ENCODE measurements around the gene CFAP210.
A peak's percentile ranks its signal among the peaks of the same experiment; 100 is the strongest.
"Not testable (repeated sequence)": the region's sequence is repeated elsewhere in the genome, so short reads cannot be mapped to it uniquely, and the experiment has no call there.

The CFAP210 gene

DNA sequence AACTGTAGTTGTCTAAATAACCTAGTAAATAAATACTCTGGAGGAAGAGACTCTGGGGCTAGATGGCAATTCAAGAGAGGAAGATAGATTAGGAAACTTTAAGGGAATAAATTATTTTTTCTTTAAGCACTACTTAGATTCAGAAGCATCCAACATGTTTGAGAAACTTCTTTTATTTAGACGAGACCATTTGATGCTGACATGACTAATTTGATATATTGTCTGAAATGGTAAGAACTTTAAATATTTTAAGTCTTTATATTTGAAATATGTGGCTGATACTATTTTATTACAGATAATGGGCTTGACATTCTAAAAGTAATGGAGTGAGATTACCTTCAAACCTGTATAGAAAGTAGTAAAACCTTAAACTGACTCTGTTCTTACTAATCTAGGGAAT is 73.7 kb downstream of the CFAP210 start:
- TF ChIP-seq GLIS2 (tag by site-specific recombination; IDR thresholded peaks at IDR 0.05), result no peak
- TF ChIP-seq ZNF555 (tag by site-specific recombination; conservative IDR thresholded peaks at IDR 0.05), result no peak
- H3K4me1 ChIP-seq (ENCODE audit: control insufficient read depth, insufficient read depth, low read length), result no peaks in the 10 kb centered on the region
- CTCF ChIA-PET, result interaction anchor here (0.6 kb wide), 1 partner anchor 307 kb away, joined by 4 read pairs; no protein-coding TSS in a partner anchor
- POLR2A ChIA-PET, result no interaction called here
- H3K27ac ChIP-seq (ENCODE audit: extremely low read depth, low read depth, low read length), result no peak overlapping the region
- no peaks in the 10 kb centered on the region for H3K9me3 ChIP-seq (ENCODE audit: control insufficient read depth, insufficient read depth, low read depth, low read length)
- H3K36me3 ChIP-seq (ENCODE audit: control insufficient read depth in 2 of 2, insufficient read depth in 1 of 2, low read length in 2 of 2), result peaks cover 13 to 53% of the 10 kb centered on the region in 2 experiments
- no peak overlapping the region for H3K4me3 ChIP-seq (ENCODE audit: low read depth, low read length)

DNA sequence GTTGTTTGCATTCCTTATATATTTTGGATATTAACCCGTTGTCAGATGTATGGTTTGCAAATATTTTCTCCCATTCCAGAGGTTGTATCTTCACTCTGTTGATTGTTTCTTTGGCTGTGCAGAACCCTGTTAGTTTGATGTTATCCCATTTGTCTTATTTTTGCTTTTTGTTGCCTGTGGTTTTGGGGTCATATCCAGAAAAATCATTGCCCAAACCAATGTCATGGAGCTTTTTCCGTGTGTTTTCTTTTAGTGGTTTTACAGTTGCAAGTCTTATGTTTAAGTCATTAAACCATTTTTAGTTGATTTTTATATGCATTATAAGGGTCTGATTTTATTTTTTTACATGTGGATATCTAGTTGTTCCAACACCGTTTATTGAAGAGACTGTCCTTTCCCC is 74.3 kb downstream of the CFAP210 start:
- CTCF ChIA-PET, result interaction anchor here (0.6 kb wide), 1 partner anchor 306 kb away, joined by 4 read pairs; no protein-coding TSS in a partner anchor
- POLR2A ChIA-PET, result no interaction called here
- TF ChIP-seq ZNF239 (tag by site-specific recombination; IDR thresholded peaks at IDR 0.05) (no peak), GLI4 (tag by site-specific recombination; IDR thresholded peaks at IDR 0.05) (no peak), KLF7 (tag by site-specific recombination; IDR thresholded peaks at IDR 0.05; ENCODE audit: borderline replicate concordance) (no peak), ZNF530 (tag by site-specific recombination; IDR thresholded peaks at IDR 0.05; ENCODE audit: low read depth) (no peak), GLIS2 (tag by site-specific recombination; IDR thresholded peaks at IDR 0.05) (no peak), ZNF366 (tag by site-specific recombination; conservative IDR thresholded peaks at IDR 0.05) (no peak), ZBTB17 (tag by site-specific recombination; IDR thresholded peaks at IDR 0.05) (no peak)
- TF ChIP-seq, protein P1, sequence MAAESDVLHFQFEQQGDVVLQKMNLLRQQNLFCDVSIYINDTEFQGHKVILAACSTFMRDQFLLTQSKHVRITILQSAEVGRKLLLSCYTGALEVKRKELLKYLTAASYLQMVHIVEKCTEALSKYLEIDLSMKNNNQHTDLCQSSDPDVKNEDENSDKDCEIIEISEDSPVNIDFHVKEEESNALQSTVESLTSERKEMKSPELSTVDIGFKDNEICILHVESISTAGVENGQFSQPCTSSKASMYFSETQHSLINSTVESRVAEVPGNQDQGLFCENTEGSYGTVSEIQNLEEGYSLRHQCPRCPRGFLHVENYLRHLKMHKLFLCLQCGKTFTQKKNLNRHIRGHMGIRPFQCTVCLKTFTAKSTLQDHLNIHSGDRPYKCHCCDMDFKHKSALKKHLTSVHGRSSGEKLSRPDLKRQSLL (tag by site-specific recombination; IDR thresholded peaks at IDR 0.05), result no peak
- TF ChIP-seq, protein P2, sequence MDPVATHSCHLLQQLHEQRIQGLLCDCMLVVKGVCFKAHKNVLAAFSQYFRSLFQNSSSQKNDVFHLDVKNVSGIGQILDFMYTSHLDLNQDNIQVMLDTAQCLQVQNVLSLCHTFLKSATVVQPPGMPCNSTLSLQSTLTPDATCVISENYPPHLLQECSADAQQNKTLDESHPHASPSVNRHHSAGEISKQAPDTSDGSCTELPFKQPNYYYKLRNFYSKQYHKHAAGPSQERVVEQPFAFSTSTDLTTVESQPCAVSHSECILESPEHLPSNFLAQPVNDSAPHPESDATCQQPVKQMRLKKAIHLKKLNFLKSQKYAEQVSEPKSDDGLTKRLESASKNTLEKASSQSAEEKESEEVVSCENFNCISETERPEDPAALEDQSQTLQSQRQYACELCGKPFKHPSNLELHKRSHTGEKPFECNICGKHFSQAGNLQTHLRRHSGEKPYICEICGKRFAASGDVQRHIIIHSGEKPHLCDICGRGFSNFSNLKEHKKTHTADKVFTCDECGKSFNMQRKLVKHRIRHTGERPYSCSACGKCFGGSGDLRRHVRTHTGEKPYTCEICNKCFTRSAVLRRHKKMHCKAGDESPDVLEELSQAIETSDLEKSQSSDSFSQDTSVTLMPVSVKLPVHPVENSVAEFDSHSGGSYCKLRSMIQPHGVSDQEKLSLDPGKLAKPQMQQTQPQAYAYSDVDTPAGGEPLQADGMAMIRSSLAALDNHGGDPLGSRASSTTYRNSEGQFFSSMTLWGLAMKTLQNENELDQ (tag by site-specific recombination; IDR thresholded peaks at IDR 0.05; ENCODE audit: low read depth), result no peak
- H3K9me3 ChIP-seq (ENCODE audit: control insufficient read depth, insufficient read depth, low read depth, low read length), result no peaks in the 10 kb centered on the region
- H3K27ac ChIP-seq (ENCODE audit: extremely low read depth, low read depth, low read length), result no peak overlapping the region
- no peaks in the 10 kb centered on the region for H3K4me1 ChIP-seq (ENCODE audit: control insufficient read depth, insufficient read depth, low read length)
- H3K36me3 ChIP-seq (ENCODE audit: control insufficient read depth in 2 of 2, insufficient read depth in 1 of 2, low read length in 2 of 2), result peaks cover 19 to 55% of the 10 kb centered on the region in 2 experiments
- H3K4me3 ChIP-seq (ENCODE audit: low read depth, low read length), result no peak overlapping the region

DNA sequence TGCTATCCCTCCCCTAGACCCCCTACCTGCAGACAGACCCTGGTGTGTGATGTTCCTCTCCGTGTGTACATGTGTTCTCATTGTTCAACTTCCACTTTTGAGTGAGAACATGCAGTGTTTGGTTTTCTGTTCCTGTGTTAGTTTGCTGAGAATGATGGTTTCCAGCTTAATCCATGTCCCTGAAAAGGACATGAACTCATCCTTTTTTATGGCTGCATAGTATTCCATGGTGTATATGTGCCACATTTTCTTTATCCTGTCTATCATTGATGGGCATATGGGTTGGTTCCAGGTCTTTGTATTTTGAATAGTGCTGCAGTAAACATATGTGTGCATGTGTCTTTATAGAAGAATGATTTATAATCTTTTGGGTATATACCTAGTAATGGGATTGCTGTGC is 78.2 kb downstream of the CFAP210 start:
- H3K27ac ChIP-seq (ENCODE audit: extremely low read depth, low read depth, low read length); CTCF ChIA-PET; H3K4me3 ChIP-seq (ENCODE audit: low read depth, low read length); H3K9me3 ChIP-seq (ENCODE audit: control insufficient read depth, insufficient read depth, low read depth, low read length); POLR2A ChIA-PET; H3K4me1 ChIP-seq (ENCODE audit: control insufficient read depth, insufficient read depth, low read length): not testable (repeated sequence)
- TF ChIP-seq, protein P3, sequence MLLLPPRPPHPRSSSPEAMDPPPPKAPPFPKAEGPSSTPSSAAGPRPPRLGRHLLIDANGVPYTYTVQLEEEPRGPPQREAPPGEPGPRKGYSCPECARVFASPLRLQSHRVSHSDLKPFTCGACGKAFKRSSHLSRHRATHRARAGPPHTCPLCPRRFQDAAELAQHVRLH (tag by site-specific recombination; IDR thresholded peaks at IDR 0.05), result 0 out of 2 replicates have a peak, but pooled peaks have one; percentile 37
- TF ChIP-seq ZNF146 (tag by site-specific recombination; IDR thresholded peaks at IDR 0.05), result peak; percentile 96
- TF ChIP-seq, protein P4, sequence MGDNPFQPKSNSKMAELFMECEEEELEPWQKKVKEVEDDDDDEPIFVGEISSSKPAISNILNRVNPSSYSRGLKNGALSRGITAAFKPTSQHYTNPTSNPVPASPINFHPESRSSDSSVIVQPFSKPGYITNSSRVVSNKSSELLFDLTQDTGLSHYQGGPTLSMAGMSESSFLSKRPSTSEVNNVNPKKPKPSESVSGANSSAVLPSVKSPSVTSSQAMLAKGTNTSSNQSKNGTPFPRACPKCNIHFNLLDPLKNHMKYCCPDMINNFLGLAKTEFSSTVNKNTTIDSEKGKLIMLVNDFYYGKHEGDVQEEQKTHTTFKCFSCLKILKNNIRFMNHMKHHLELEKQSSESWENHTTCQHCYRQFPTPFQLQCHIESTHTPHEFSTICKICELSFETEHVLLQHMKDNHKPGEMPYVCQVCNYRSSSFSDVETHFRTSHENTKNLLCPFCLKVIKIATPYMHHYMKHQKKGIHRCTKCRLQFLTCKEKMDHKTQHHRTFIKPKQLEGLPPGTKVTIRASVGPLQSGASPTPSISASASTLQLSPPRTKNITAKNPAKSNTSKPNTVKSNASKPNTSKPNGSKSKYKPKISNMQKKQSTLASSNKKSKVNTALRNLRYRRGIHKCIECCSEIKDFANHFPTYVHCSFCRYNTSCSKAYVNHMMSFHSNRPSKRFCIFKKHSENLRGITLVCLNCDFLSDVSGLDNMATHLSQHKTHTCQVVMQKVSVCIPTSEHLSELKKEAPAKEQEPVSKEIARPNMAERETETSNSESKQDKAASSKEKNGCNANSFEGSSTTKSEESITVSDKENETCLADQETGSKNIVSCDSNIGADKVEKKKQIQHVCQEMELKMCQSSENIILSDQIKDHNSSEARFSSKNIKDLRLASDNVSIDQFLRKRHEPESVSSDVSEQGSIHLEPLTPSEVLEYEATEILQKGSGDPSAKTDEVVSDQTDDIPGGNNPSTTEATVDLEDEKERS (tag by site-specific recombination; IDR thresholded peaks at IDR 0.05), result 0 out of 2 replicates have a peak, but pooled peaks have one; percentile 18
- peaks cover 38 to 68% of the 10 kb centered on the region in 2 experiments for H3K36me3 ChIP-seq (ENCODE audit: control insufficient read depth in 2 of 2, insufficient read depth in 1 of 2, low read length in 2 of 2)

Data from HEK293 (cell line).